Nephron (organoid): Measurements from ENCODE around the gene CDT1.

Experiments used
- H3K27ac Mint-ChIP-seq, 3 experiments: 2 replicates each; pipeline ENCODE4 v1.8.0; 2020; ENCODE audit warnings: mixed read lengths in 3 of 3, mild to moderate bottlenecking in 2 of 3, moderate library complexity in 1 of 3
- H3K27me3 Mint-ChIP-seq: 2 replicates; pipeline ENCODE4 v1.8.0; 2021; ENCODE audit warnings: low read depth, mild to moderate bottlenecking, moderate library complexity, mixed read lengths
- H3K36me3 Mint-ChIP-seq: 2 replicates; pipeline ENCODE4 v1.8.0; 2020; ENCODE audit warnings: low read depth, mixed read lengths
- H3K4me1 Mint-ChIP-seq: 2 replicates; pipeline ENCODE4 v1.8.0; 2020; ENCODE audit warnings: mixed read lengths
- H3K4me3 Mint-ChIP-seq, 3 experiments: 2 replicates each; pipeline ENCODE4 v1.8.0; 2020; ENCODE audit warnings: mild to moderate bottlenecking in 3 of 3, mixed read lengths in 3 of 3, moderate library complexity in 2 of 3
- H3K9me3 Mint-ChIP-seq: 2 replicates; pipeline ENCODE4 v1.8.0; 2020; ENCODE audit warnings: mixed read lengths
- TF ChIP-seq, protein P1 (sequence below), 3 experiments: fragments of 200-600 bp; sonication (generic); IDR thresholded peaks; one replicate each; pipeline ENCODE4 v1.5.0; 2021; ENCODE audit warnings: antibody characterized with exemption in 3 of 3; ENCODE audit not compliant: unreplicated experiment in 3 of 3

CDT1 gene

DNA sequence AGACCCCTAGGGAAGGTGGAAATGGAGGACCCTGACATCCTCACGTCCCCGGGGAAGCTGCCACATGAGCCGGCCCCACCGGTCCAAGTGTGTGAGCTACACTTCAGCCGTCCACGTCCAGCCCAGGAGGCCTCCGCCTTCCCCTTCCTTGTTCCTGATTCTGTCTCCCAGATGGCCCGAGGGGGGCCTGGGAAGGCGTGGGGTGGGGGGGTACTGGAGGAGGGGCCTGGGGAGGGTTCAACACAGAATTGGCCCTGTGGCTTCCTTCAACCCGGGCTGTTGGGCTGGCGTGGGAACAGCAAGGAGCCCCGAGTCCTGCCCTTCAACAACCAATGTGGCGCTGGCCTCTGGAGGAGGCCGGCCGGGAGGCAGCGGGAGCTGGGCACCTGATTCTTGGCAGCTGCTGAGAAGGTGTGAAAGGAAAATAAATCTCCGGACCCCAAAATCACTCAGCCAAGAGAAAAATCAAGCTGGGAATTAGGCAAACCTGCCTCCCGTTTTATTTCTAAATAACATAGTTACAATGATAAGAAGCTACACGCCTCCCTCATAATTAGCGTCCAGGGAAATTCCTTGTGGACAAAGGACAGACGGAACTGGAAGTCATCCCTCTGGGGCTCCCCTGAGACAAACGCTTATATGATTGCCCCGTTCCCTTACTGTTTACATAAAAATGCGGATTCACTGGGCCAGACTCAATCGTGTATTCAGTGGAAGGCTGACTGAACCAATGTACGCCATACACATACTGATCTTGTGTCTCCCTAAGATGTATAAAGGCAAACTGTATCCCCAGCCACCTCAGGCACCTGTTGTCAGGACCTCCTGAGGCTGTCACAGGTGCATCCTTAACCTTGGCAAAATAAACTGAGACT, 9.9 kb downstream of the CDT1 start:
- peak overlapping the region; percentile 49 to 75 (median 73) for H3K4me3 Mint-ChIP-seq
- peaks cover 5% of the 10 kb centered on the region for H3K36me3 Mint-ChIP-seq
- no peaks in the 10 kb centered on the region for H3K9me3 Mint-ChIP-seq
- TF ChIP-seq, protein P1, sequence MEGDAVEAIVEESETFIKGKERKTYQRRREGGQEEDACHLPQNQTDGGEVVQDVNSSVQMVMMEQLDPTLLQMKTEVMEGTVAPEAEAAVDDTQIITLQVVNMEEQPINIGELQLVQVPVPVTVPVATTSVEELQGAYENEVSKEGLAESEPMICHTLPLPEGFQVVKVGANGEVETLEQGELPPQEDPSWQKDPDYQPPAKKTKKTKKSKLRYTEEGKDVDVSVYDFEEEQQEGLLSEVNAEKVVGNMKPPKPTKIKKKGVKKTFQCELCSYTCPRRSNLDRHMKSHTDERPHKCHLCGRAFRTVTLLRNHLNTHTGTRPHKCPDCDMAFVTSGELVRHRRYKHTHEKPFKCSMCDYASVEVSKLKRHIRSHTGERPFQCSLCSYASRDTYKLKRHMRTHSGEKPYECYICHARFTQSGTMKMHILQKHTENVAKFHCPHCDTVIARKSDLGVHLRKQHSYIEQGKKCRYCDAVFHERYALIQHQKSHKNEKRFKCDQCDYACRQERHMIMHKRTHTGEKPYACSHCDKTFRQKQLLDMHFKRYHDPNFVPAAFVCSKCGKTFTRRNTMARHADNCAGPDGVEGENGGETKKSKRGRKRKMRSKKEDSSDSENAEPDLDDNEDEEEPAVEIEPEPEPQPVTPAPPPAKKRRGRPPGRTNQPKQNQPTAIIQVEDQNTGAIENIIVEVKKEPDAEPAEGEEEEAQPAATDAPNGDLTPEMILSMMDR (IDR thresholded peaks at IDR 0.05; ENCODE audit: unreplicated experiment in 3 of 3): no peak
- H3K27me3 Mint-ChIP-seq: no peaks in the 10 kb centered on the region
- no peaks in the 10 kb centered on the region for H3K4me1 Mint-ChIP-seq
- H3K27ac Mint-ChIP-seq: peak overlapping the region; percentile 38 to 50 (median 42)

DNA sequence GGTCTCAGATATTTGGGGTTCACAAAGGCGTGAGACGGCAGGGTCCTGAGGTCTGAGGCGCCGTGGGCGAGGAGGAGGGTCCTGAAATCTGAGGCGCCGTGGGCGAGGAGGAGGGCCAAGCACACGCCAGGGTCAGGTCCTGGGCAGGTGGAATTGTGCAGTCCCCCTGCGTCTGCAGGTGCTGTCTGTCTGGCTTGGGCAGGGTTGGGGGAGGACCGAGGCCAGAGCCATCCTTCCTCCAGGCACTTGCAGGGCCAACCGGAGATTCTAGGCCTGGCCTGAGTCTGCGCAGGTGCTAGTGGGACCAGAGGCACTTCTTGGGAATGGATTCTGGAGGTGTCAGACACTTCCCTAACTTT, 10.5 kb downstream of the CDT1 start:
- Mint-ChIP-seq H3K4me1 (no peaks in the 10 kb centered on the region), H3K9me3 (no peaks in the 10 kb centered on the region), H3K27me3 (no peaks in the 10 kb centered on the region), H3K36me3 (peaks cover 4% of the 10 kb centered on the region), H3K4me3 (peak overlapping the region; percentile 49 to 75 (median 73)), H3K27ac (peak overlapping the region in 2 of 3 experiments; percentile 38 to 50)
- TF ChIP-seq, protein P1 (IDR thresholded peaks at IDR 0.05; ENCODE audit: unreplicated experiment in 3 of 3): no peak

DNA sequence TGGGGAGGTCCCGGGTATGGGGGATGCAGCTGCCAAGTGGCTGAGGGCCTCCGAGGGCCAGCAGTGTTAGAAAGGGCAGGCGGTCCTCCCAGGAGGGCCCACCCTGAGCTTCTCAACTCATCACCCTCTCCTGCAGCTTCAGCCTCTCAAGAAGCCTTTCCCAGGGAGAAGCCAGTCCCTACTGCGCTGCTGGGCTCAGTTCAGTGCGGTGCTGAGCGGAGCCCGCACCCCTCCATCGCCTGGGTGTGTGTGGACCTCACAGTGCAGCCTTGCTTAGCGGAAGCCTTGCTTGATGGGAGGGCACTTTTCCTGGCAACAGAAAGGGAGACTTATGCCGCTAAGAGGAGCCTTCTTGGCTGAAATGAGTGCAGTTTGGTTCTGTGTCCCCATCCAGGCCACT, 11.6 kb downstream of the CDT1 start:
- no peak overlapping the region for H3K27ac Mint-ChIP-seq

DNA sequence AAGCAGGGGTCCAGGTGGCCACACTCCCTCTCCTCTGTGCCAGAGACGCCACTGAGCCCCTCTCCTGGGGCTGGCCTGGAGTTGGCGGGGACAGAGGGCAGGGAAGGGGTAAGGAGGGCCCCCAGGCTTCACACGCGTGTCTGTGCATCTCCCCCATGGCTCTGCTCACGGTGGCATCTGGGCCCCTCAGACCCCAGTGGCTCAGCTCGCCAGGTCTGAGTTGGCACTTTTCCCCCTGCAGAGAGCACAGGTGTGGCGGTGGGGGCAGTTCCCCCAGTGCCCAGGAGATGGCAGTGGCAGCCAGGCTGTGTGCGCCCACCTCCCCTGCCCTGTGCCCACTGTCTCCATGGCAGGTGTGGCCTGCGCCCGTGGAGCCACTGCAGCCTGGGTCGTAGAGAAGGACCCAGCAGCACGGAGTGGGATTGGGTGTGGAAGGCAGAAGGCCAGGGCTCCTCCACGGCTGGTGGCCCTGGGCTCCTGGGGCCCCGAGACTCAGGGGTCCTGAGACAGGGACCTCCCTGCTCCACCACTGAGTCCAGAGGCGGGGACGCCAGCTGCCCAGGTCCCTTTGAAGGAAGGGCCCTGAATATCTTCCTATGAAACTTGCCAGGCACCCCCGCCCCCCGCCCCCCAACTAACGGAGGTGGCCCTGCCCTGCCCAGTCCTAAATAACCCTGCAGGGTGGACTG, 12.5 kb downstream of the CDT1 start:
- TF ChIP-seq, protein P1 (IDR thresholded peaks at IDR 0.05; ENCODE audit: unreplicated experiment in 3 of 3): peak; percentile 68 to 72 (median 71)
- Mint-ChIP-seq H3K27ac (no peak overlapping the region), H3K4me3 (no peak overlapping the region), H3K36me3 (no peaks in the 10 kb centered on the region), H3K4me1 (no peaks in the 10 kb centered on the region), H3K9me3 (no peaks in the 10 kb centered on the region), H3K27me3 (no peaks in the 10 kb centered on the region)

More for the DNA sequence above, 11.6 kb downstream of the CDT1 start:
- H3K27me3 Mint-ChIP-seq: no peaks in the 10 kb centered on the region
- no peaks in the 10 kb centered on the region for H3K36me3 Mint-ChIP-seq
- no peaks in the 10 kb centered on the region for H3K4me1 Mint-ChIP-seq
- H3K9me3 Mint-ChIP-seq: no peaks in the 10 kb centered on the region
- TF ChIP-seq, protein P1 (IDR thresholded peaks at IDR 0.05; ENCODE audit: unreplicated experiment in 3 of 3): no peak
- peak overlapping the region in 1 of 3 experiments; percentile 23 for H3K4me3 Mint-ChIP-seq

DNA sequence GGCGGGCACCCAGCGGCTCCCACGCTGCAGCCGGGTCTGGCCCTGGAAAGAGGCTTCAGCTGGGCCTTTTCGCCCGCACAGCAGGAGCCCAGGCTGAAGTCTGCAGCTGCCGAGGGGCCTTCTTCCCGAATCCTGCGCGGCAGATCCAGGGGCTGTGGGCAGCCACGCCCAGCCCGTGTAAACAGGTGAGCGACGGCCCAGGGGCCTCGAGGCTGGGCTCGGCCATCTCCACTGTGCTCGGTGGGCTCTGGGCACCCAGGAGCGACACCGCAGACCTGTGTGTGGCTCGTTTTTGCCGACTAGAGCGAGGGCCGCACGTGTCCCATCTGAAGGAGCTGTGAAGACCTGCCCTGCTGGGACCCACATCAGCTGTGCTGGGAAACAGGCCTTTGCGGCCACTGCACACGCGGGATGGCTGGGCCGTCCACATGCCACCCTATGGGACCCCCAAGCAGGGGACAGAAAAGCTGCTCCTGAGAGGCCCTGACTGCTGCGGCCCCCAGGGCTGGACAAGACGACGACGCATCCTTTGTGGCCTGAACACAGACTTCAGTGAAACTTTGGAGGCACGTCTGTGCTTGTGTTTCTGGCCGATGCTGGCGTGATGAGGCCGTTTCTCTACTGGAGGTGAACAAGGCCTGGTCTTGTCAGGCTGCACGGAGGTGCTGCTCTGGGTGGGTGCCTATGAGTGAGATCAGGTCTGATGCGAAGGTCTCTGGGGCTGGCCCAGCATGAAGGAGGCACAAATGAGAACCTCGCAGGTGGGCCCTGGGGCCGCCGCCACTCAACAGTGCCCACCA, 13.3 kb downstream of the CDT1 start:
- Mint-ChIP-seq H3K27me3 (no peaks in the 10 kb centered on the region), H3K36me3 (no peaks in the 10 kb centered on the region), H3K4me1 (no peaks in the 10 kb centered on the region), H3K27ac (no peak overlapping the region), H3K9me3 (no peaks in the 10 kb centered on the region), H3K4me3 (no peak overlapping the region)
- TF ChIP-seq, protein P1 (IDR thresholded peaks at IDR 0.05; ENCODE audit: unreplicated experiment in 3 of 3): no peak
